ENCODE results near the gene LSM5.

LSM5 gene

GRCh38 chr7:32533276-32534029 lies 43.3 kb upstream of the LSM5 start:
- no peaks in the 10 kb centered on the region for H3K4me1 ChIP-seq (ENCODE audit: insufficient read depth, low read length, severe bottlenecking)
- no peaks in the 10 kb centered on the region for H3K27me3 ChIP-seq (ENCODE audit: insufficient read depth, low read length)
- H3K79me2 ChIP-seq (ENCODE audit: insufficient read depth, low read length): no peaks in the 10 kb centered on the region
- no peaks in the 10 kb centered on the region for H4K20me1 ChIP-seq (ENCODE audit: insufficient read depth, low read length)
- H3K9ac ChIP-seq (ENCODE audit: low read length): no peak overlapping the region
- no peaks in the 10 kb centered on the region for H3F3A ChIP-seq (ENCODE audit: insufficient read depth, low read length)
- TF ChIP-seq CTCF (IDR thresholded peaks at IDR 0.05; ENCODE audit: low read length): no peak
- no peak for TF ChIP-seq EZH2 (IDR thresholded peaks at IDR 0.05; ENCODE audit: borderline replicate concordance, low read length)
- no peak overlapping the region for H3K4me2 ChIP-seq (ENCODE audit: low read length)
- no peak overlapping the region for H3K4me3 ChIP-seq (ENCODE audit: low read depth, low read length, poor library complexity, severe bottlenecking)
- no peak overlapping the region for H3K27ac ChIP-seq (ENCODE audit: low read depth, low read length, poor library complexity, severe bottlenecking)
- H2AFZ ChIP-seq (ENCODE audit: low read length): no peak overlapping the region
- no peaks in the 10 kb centered on the region for H3K9me2 ChIP-seq (ENCODE audit: low read depth, low read length)
- peaks cover 18% of the 10 kb centered on the region for H3K36me3 ChIP-seq (ENCODE audit: insufficient read depth, low read length)
- peaks cover 6% of the 10 kb centered on the region; the same call in 1 of the 2 replicates for H3K9me3 ChIP-seq (ENCODE audit: low read length)

GRCh38 chr7:32532716-32533115 lies 42.5 kb upstream of the LSM5 start:
- Histone ChIP-seq H3K9me2 (ENCODE audit: low read depth, low read length) (no peaks in the 10 kb centered on the region), H3K9me3 (ENCODE audit: low read length) (peaks cover 6% of the 10 kb centered on the region; the same call in 1 of the 2 replicates), H3K27ac (ENCODE audit: low read depth, low read length, poor library complexity, severe bottlenecking) (no peak overlapping the region), H3K27me3 (ENCODE audit: insufficient read depth, low read length) (no peaks in the 10 kb centered on the region), H4K20me1 (ENCODE audit: insufficient read depth, low read length) (no peaks in the 10 kb centered on the region), H3K79me2 (ENCODE audit: insufficient read depth, low read length) (no peaks in the 10 kb centered on the region), H3K9ac (ENCODE audit: low read length) (no peak overlapping the region), H3K36me3 (ENCODE audit: insufficient read depth, low read length) (peaks cover 18% of the 10 kb centered on the region), H3K4me1 (ENCODE audit: insufficient read depth, low read length, severe bottlenecking) (no peaks in the 10 kb centered on the region), H3K4me2 (ENCODE audit: low read length) (no peak overlapping the region), H3K4me3 (ENCODE audit: low read depth, low read length, poor library complexity, severe bottlenecking) (no peak overlapping the region), H3F3A (ENCODE audit: insufficient read depth, low read length) (no peaks in the 10 kb centered on the region), H2AFZ (ENCODE audit: low read length) (no peak overlapping the region)
- TF ChIP-seq CTCF (IDR thresholded peaks at IDR 0.05; ENCODE audit: low read length) (no peak), EZH2 (IDR thresholded peaks at IDR 0.05; ENCODE audit: borderline replicate concordance, low read length) (no peak)

- no peak for TF ChIP-seq EZH2 (IDR thresholded peaks at IDR 0.05; ENCODE audit: borderline replicate concordance, low read length)
- TF ChIP-seq CTCF (IDR thresholded peaks at IDR 0.05; ENCODE audit: low read length): no peak
- Histone ChIP-seq H3K27me3 (ENCODE audit: insufficient read depth, low read length) (no peaks in the 10 kb centered on the region), H3K36me3 (ENCODE audit: insufficient read depth, low read length) (peaks cover 18% of the 10 kb centered on the region), H3K4me1 (ENCODE audit: insufficient read depth, low read length, severe bottlenecking) (no peaks in the 10 kb centered on the region), H3K79me2 (ENCODE audit: insufficient read depth, low read length) (no peaks in the 10 kb centered on the region), H3K4me3 (ENCODE audit: low read depth, low read length, poor library complexity, severe bottlenecking) (no peak overlapping the region), H3K9me3 (ENCODE audit: low read length) (peaks cover 6% of the 10 kb centered on the region; the same call in 1 of the 2 replicates), H4K20me1 (ENCODE audit: insufficient read depth, low read length) (no peaks in the 10 kb centered on the region), H2AFZ (ENCODE audit: low read length) (no peak overlapping the region), H3K9me2 (ENCODE audit: low read depth, low read length) (no peaks in the 10 kb centered on the region), H3K4me2 (ENCODE audit: low read length) (no peak overlapping the region), H3F3A (ENCODE audit: insufficient read depth, low read length) (no peaks in the 10 kb centered on the region), H3K27ac (ENCODE audit: low read depth, low read length, poor library complexity, severe bottlenecking) (no peak overlapping the region), H3K9ac (ENCODE audit: low read length) (no peak overlapping the region)
These were observed 41.9 kb upstream of the LSM5 start for GRCh38 chr7:32532086-32532485.

Data from OCI-LY1 (cell line).